ENCODE results near the gene DGKQ.

The DGKQ gene

GRCh38 chr4:963276-964225 lies 9.8 kb downstream of the DGKQ start:
- no peak for DNase-seq (ENCODE audit: insufficient read length, low spot score)
- no peak for FAIRE-seq

- DNase-seq (ENCODE audit: insufficient read length, low spot score) (no peak), FAIRE-seq (no peak)
Observed at GRCh38 chr4:962231-963208, 10.8 kb downstream of the DGKQ start.

GRCh38 chr4:961351-962230 lies 11.8 kb downstream of the DGKQ start:
- DNase-seq (ENCODE audit: insufficient read length, low spot score) = no peak

DNA sequence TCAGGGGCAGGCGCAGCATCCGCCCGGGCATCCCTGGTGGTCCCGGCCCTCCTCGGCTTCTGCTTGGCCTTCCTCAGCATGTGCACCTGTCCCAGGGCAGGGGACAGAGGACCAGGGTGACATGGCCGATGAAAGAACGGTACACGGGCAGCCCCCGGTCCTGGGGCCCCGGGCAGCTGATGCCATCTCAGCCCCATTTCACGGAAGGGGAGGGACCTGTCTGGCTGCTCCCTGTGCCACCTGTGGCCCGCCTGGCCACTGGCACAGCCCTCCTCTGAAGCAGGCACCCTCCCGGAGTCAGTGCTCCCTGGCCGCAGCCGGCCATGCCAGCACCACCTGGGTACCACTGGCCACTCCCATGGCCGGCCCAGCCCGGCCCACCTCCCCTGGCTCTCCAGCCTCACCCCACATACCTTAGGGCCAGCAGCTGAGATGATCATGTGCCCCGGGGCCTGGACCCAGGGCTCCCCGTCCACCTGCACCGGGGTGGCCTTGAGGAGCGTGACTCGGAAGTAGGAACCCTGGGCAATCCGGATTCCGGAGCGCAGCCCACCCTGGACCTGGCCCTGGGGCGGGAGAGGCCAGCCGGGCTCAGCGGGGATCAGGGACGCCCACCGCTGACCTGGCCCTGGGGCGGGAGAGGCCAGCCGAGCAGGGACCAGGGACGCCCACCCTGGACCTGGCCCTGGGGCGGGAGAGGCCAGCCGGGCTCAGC lies 12.6 kb downstream of the DGKQ start:
- FAIRE-seq (no peak), DNase-seq (ENCODE audit: insufficient read length, low spot score) (no peak)

More at GRCh38 chr4:961351-962230, 11.8 kb downstream of the DGKQ start:
- no peak for FAIRE-seq

DNA sequence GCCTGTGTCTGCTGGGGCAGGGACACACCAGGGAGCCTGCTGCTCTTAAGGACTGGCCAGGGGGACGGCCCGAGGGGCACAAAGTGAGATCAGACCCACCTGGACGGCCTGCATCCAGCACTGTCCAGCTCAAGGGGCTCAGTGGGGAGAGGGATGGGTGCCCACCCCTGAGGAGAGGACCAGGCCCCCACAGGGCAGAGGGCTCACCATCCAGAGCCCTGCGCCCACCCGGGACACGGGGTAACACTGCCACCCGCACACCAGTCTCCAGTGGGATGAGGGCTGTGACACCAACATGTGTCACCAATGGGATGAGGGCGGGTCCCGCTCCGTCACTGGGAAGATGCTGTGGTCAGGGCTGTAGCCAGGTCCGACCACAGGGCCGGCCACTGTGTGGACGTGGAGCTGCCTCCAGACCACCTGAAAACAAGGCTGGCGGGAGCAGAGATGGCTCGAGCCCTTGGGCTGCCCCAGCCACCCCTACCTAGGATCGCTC lies 13.2 kb downstream of the DGKQ start:
- no peak for DNase-seq (ENCODE audit: insufficient read length, low spot score)
- no peak for FAIRE-seq

GRCh38 chr4:959338-960139 lies 13.8 kb downstream of the DGKQ start:
- FAIRE-seq (no peak), DNase-seq (ENCODE audit: insufficient read length, low spot score) (no peak)

GRCh38 chr4:958696-959337 lies 14.6 kb downstream of the DGKQ start:
- no peak for DNase-seq (ENCODE audit: insufficient read length, low spot score)
- no peak for FAIRE-seq

- DNase-seq (ENCODE audit: insufficient read length, low spot score) = no peak
- no peak for FAIRE-seq
Observed at GRCh38 chr4:958314-958665, 15.1 kb downstream of the DGKQ start.

- DNase-seq (ENCODE audit: insufficient read length, low spot score) (no peak), FAIRE-seq (no peak)
Observed at GRCh38 chr4:957581-958313, 15.6 kb downstream of the DGKQ start.

DNA sequence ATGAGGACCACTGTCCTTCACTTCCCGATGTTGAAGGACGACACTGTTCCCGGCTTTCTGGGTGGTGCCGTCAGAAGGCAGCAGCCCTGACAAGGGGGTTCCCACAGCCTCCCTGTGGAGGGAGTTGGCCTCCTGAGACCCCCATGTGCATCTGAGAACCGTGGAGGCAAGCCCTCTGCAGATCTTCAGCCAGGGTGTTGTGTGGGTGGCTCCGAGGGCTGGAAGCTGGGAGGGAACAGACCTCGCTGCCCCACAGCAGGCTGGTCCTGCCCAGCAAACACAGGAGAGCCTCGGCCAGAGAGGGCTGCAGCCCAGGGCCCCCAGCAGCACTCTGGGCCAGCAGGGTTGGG lies 16.2 kb downstream of the DGKQ start:
- FAIRE-seq (no peak), DNase-seq (ENCODE audit: insufficient read length, low spot score) (no peak)

- FAIRE-seq (no peak), DNase-seq (ENCODE audit: insufficient read length, low spot score) (no peak)
Observed at GRCh38 chr4:956531-957230, 16.7 kb downstream of the DGKQ start.

- FAIRE-seq = no peak
- DNase-seq (ENCODE audit: insufficient read length, low spot score) = no peak
Observed at GRCh38 chr4:955931-956381, 17.4 kb downstream of the DGKQ start.

DNA sequence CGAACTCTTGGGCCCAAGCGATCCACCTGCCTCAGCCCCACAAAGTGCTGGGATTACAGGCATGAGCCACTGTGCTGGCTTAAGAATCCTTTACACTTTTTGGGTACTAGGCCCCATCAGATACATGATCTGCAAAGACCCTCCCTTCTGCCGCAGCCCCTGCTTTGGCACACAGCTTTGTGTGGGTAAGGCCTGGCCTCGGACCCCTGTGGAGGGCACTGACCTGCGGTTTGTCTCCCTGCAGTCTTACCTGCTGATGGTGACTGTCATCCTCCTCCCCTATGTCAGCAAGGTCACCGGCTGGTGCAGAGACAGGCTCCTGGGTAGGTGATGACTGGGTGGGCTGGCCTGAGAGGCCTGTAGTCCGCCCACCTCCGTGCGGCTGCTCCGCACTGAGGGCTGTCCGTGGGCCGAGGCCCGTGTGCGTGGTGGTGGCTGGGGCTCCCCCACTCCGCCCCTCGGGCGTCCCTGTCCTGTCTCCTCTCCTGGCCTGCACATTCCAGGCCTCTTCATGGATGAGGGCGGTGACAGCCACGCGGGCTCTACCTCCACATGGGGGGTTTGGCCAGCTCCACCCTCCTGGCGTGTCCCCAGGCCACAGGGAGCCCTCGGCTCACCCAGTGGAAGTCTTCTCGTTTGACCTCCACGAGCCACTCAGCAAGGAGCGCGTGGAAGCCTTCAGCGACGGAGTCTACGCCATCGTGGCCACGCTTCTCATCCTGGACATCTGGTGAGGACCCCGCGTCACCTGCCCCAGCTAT lies 18.0 kb downstream of the DGKQ start:
- FAIRE-seq = no peak
- DNase-seq (ENCODE audit: insufficient read length, low spot score) = no peak

DNA sequence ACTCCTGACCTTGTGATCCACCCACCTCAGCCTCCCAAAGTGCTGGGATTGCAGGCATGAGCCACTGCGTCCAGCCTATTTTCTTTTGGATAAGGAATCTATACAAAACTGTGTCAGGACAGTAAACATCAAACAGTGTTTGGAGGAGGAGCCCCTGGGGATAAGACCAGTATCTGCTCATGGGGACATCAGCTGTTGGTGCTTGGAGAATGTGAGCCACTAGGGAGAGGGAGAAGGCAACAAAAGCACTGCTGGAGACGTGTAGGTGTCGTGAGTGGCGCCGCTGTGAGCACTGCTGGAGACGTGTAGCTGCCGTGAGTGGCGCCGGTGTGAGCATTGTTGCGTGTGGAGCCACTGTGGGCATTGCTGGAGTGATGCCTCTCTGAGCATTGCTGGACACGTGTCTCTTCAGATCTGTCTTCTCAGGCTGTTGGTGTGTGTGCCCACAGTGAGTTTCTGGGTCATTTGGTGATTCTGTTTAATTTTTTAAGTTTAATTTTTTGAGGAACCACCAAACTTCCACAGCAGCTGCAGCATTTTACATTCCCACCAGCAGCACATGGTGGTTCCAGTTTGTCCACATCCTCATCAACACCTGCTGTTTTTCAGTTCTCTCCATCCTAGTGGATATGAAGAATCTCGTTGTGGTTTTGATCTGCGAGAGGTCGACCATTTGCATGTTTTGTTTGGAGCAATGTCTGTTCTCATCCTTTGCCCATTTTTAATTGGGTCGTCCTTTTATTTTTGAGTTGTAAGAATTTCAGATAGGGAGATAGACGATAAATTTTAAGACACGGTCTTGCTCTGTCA lies 19.0 kb downstream of the DGKQ start:
- DNase-seq (ENCODE audit: insufficient read length, low spot score) (no peak), FAIRE-seq (no peak)

GRCh38 chr4:953574-953915 lies 19.8 kb downstream of the DGKQ start:
- DNase-seq (ENCODE audit: insufficient read length, low spot score) (no peak), FAIRE-seq (no peak)
